Trophoblast cell (in vitro differentiated cells and primary cell): ENCODE data around the gene ATP2C2.
"Not testable (repeated sequence)": the region's sequence is repeated elsewhere in the genome, so short reads cannot be mapped to it uniquely, and the experiment has no call there.

Experiments used
- DNase-seq, 2 donors: peaks; one replicate each; pipeline ENCODE4 v3.0.0-alpha.2; 2016
- H2AFZ ChIP-seq: 2 replicates; pipeline ENCODE4 v1.6.1; 2013; ENCODE audit warnings: low read length, moderate library complexity, mild to moderate bottlenecking; ENCODE audit not compliant: insufficient read depth, poor library complexity
- H2AK5ac ChIP-seq: 2 replicates; pipeline ENCODE4 v1.6.1; 2013; ENCODE audit warnings: mild to moderate bottlenecking, low read length
- H2BK120ac ChIP-seq: 2 replicates; pipeline ENCODE4 v1.6.1; 2013; ENCODE audit warnings: low read length, mild to moderate bottlenecking, moderate library complexity; ENCODE audit not compliant: insufficient read depth, poor library complexity
- H2BK12ac ChIP-seq: 2 replicates; pipeline ENCODE4 v1.6.1; 2013; ENCODE audit warnings: mild to moderate bottlenecking, low read length, moderate library complexity
- H2BK5ac ChIP-seq: 2 replicates; pipeline ENCODE4 v1.6.1; 2013; ENCODE audit warnings: low read length, low read depth, moderate library complexity, mild to moderate bottlenecking; ENCODE audit not compliant: poor library complexity
- H3K14ac ChIP-seq: 2 replicates; pipeline ENCODE4 v1.6.1; 2013; ENCODE audit warnings: mild to moderate bottlenecking, low read length
- H3K18ac ChIP-seq: 2 replicates; pipeline ENCODE4 v1.6.1; 2013; ENCODE audit warnings: mild to moderate bottlenecking, low read length
- H3K23ac ChIP-seq: 2 replicates; pipeline ENCODE4 v1.6.1; 2013; ENCODE audit warnings: low read length
- H3K27ac ChIP-seq: 2 replicates; pipeline ENCODE4 v1.5.1; 2013; ENCODE audit warnings: low read depth, mild to moderate bottlenecking, inconsistent platforms, low read length, moderate library complexity
- H3K27me3 ChIP-seq: 2 replicates; pipeline ENCODE4 v1.6.1; 2013; ENCODE audit warnings: inconsistent platforms, mild to moderate bottlenecking, low read length, moderate library complexity; ENCODE audit not compliant: insufficient read depth
- H3K36me3 ChIP-seq, 2 experiments: 1 replicate in 1 of 2; 2 replicates in 1 of 2; pipeline ENCODE4 v1.6.1; 2013; ENCODE audit warnings: low read length in 2 of 2, mild to moderate bottlenecking in 2 of 2, moderate library complexity in 1 of 2; ENCODE audit not compliant: insufficient read depth in 2 of 2, control insufficient read depth in 1 of 2
- H3K4ac ChIP-seq: 2 replicates; pipeline ENCODE4 v1.6.1; 2013; ENCODE audit warnings: low read depth, mild to moderate bottlenecking, low read length, moderate library complexity
- H3K4me1 ChIP-seq, 2 experiments: 1 replicate in 1 of 2; 2 replicates in 1 of 2; pipeline ENCODE4 v1.6.1; 2013; ENCODE audit warnings: low read length in 2 of 2, mild to moderate bottlenecking in 2 of 2, moderate library complexity in 1 of 2; ENCODE audit not compliant: insufficient read depth in 2 of 2, control insufficient read depth in 1 of 2
- H3K4me2 ChIP-seq: 2 replicates; pipeline ENCODE4 v1.6.1; 2013; ENCODE audit warnings: inconsistent platforms, mild to moderate bottlenecking, low read length, moderate library complexity
- H3K4me3 ChIP-seq: 2 replicates; pipeline ENCODE4 v1.5.1; 2013; ENCODE audit warnings: mild to moderate bottlenecking, low read depth, low read length, inconsistent platforms
- H3K79me1 ChIP-seq: one replicate; pipeline ENCODE4 v1.6.1; 2013; ENCODE audit warnings: low read length
- H3K79me2 ChIP-seq: 2 replicates; pipeline ENCODE4 v1.6.1; 2013; ENCODE audit warnings: low read length, mild to moderate bottlenecking; ENCODE audit not compliant: control insufficient read depth, insufficient read depth, poor library complexity
- H3K9ac ChIP-seq: 2 replicates; pipeline ENCODE4 v1.6.1; 2013; ENCODE audit warnings: mild to moderate bottlenecking, low read length
- H3K9me3 ChIP-seq: 2 replicates; pipeline ENCODE4 v1.6.1; 2013; ENCODE audit warnings: low read depth, mild to moderate bottlenecking, control low read depth, inconsistent platforms, low read length; ENCODE audit not compliant: insufficient read depth
- H4K12ac ChIP-seq: 2 replicates; pipeline ENCODE4 v1.6.1; 2013; ENCODE audit warnings: low read depth, mild to moderate bottlenecking, low read length, moderate library complexity
- H4K8ac ChIP-seq: 2 replicates; pipeline ENCODE4 v1.6.1; 2013; ENCODE audit warnings: low read depth, mild to moderate bottlenecking, low read length, moderate library complexity
- H4K91ac ChIP-seq: one replicate; pipeline ENCODE4 v1.6.1; 2013; ENCODE audit warnings: low read depth, mild to moderate bottlenecking, low read length, moderate library complexity
- WGBS: extraction: QIAGEN DNeasy Blood & Tissue Kit; methylation state at CpG from one replicate; pipeline ENCODE4 v1.1.7; 2013; ENCODE audit warnings: missing lambda C conversion rate; ENCODE audit not compliant: insufficient read length, insufficient coverage; ENCODE audit errors: extremely low coverage; 5-methylcytosine and 5-hydroxymethylcytosine counted together

Gene ATP2C2

DNA sequence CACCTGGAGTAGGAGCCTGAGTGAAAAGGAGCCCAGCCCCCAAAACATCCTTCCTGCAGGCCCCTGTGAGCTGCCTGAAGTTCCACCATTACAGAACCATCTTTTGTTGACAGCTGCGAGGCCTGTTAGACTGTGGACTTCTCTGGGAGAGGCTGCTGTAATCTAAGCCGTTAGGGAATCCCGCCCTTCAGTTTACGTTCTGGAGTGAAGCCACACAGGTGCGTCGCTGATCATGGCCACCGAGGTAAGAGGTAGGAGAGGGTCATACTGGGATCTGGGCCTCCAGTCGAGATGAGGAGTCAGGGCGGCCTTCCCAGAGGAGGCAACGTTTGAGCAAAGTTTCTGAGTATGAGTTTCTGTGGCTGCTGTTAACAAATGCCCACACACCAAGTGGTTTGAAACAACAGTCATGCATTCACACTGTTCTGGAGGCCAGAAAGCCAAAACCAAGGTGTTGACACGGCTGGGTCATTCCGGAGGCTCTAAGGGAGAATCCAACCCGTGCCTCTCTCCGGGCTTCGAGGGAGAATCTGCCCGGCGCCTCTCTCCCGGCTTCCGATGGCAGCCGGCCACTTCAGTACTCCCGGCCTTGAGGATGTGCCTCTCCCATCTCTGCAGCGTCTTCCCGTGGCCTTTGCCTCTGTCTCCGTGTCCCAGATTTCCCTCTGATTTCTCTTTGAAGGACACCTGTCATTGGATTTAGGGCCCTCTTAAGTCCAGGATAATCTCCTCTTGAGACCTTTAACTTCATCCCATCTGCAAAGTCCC is 26.6 kb upstream of the ATP2C2 start:
- no CpG with 5 or more reads among the region's 24 CpGs for WGBS
- Histone ChIP-seq H3K14ac (no peak overlapping the region), H4K8ac (no peak overlapping the region), H3K9me3 (peaks cover 2% of the 10 kb centered on the region), H3K79me1 (no peaks in the 10 kb centered on the region), H3K23ac (no peak overlapping the region), H2BK12ac (no peak overlapping the region), H3K36me3 (no peaks in the 10 kb centered on the region), H3K4me2 (no peak overlapping the region), H3K9ac (no peak overlapping the region), H2AFZ (no peak overlapping the region), H3K18ac (no peak overlapping the region), H4K12ac (no peak overlapping the region), H3K4me1 (peaks cover 0 to 5% of the 10 kb centered on the region in 2 experiments), H2BK5ac (no peak overlapping the region), H3K79me2 (no peaks in the 10 kb centered on the region), H2BK120ac (no peak overlapping the region), H3K27ac (no peak overlapping the region), H3K4ac (no peak overlapping the region), H3K4me3 (no peak overlapping the region), H4K91ac (no peak overlapping the region), H2AK5ac (no peak overlapping the region), H3K27me3 (no peaks in the 10 kb centered on the region)
- DNase-seq: no peak

DNA sequence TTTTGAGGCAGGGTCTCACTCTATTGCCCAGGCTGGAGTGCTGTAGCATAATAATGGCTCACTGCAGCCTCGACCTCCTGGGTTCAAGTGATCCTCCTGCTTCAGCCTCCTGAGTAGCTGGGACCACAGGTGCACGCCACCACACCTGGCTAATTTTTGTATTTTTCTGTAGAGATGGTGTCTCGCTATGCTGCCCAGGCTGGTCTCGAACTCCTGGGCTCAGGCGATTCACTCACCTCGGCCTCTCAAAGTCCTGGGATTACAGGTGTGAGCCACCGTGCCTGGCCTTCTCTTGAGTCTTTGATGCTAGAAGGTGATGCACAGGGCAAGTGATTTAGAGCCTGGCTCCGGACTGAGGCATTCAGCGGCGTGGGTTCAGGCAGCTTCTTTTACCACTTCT is 24.5 kb upstream of the ATP2C2 start:
- not testable (repeated sequence) for H3K79me2 ChIP-seq, H2AK5ac ChIP-seq, H3K18ac ChIP-seq, H3K4me1 ChIP-seq, H3K27me3 ChIP-seq, H4K12ac ChIP-seq, H2BK5ac ChIP-seq, H4K8ac ChIP-seq, H3K4ac ChIP-seq, H3K4me3 ChIP-seq, H3K23ac ChIP-seq, H4K91ac ChIP-seq, H3K79me1 ChIP-seq, H3K4me2 ChIP-seq, H3K36me3 ChIP-seq, H3K27ac ChIP-seq, H3K9me3 ChIP-seq, H3K14ac ChIP-seq, H2AFZ ChIP-seq, H2BK120ac ChIP-seq, DNase-seq, H2BK12ac ChIP-seq, H3K9ac ChIP-seq
- no CpG with 5 or more reads among the region's 10 CpGs for WGBS

DNA sequence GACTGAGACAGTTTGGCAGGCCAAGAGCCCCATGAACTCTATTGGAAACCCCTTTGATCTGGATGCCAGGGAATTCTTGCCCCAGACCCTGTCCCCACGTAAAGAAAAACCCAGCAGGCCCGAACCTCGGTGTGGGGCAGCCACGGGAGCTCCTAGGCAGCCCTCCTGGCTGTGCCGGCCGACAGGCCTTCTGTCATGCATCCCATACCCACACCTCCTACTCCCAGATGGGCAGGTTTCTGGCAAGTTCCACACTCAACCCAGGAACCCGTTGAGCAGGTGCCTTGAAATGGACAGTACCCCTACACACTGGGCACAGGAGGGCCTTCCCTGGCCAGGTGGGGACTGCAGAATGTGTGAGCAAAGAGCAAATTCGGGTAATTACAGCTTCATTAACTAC is 23.6 kb upstream of the ATP2C2 start:
- Histone ChIP-seq H3K4me3 (no peak overlapping the region), H3K27me3 (no peaks in the 10 kb centered on the region), H4K12ac (no peak overlapping the region), H3K79me1 (no peaks in the 10 kb centered on the region), H3K9me3 (peaks cover 2% of the 10 kb centered on the region), H2AFZ (no peak overlapping the region), H4K91ac (no peak overlapping the region), H2AK5ac (no peak overlapping the region), H3K36me3 (no peaks in the 10 kb centered on the region), H4K8ac (no peak overlapping the region), H3K27ac (no peak overlapping the region), H3K23ac (no peak overlapping the region), H2BK120ac (no peak overlapping the region), H3K9ac (no peak overlapping the region), H3K4ac (no peak overlapping the region), H3K18ac (no peak overlapping the region), H3K4me1 (peaks cover 0 to 5% of the 10 kb centered on the region in 2 experiments), H3K14ac (no peak overlapping the region), H3K79me2 (no peaks in the 10 kb centered on the region), H2BK5ac (no peak overlapping the region), H2BK12ac (no peak overlapping the region), H3K4me2 (no peak overlapping the region)
- no CpG with 5 or more reads among the region's 8 CpGs for WGBS
- no peak for DNase-seq

DNA sequence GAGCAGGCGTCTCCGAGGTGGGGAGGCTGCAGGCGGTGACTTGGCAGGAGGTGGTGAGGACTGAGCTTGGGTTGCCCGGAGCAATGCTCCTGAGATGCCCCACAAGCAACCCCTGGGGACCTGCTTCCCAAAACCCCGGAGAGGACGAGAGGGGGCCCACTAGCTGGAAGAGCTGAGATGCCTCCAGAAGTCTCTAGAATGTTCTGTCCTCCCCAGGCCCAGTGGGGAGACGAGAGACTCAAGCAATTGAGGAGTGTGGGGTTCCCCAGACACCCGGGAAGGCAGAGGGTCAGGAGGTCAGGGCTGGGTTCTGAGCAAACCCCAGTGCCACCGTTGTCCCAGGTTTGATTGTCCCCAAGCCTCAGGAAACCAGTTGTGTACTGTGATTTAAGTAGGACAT is 21.2 kb upstream of the ATP2C2 start:
- WGBS: no CpG with 5 or more reads among the region's 9 CpGs
- Histone ChIP-seq H3K9ac (no peak overlapping the region), H3K9me3 (peaks cover 4% of the 10 kb centered on the region), H4K91ac (no peak overlapping the region), H3K36me3 (no peaks in the 10 kb centered on the region), H3K18ac (no peak overlapping the region), H2BK12ac (no peak overlapping the region), H3K4me2 (no peak overlapping the region), H4K8ac (no peak overlapping the region), H2BK120ac (no peak overlapping the region), H2AFZ (no peak overlapping the region), H2AK5ac (no peak overlapping the region), H4K12ac (no peak overlapping the region), H3K27me3 (no peaks in the 10 kb centered on the region), H3K79me1 (no peaks in the 10 kb centered on the region), H3K23ac (no peak overlapping the region), H3K4me3 (no peak overlapping the region), H2BK5ac (no peak overlapping the region), H3K79me2 (no peaks in the 10 kb centered on the region), H3K27ac (no peak overlapping the region), H3K14ac (no peak overlapping the region), H3K4me1 (no peaks in the 10 kb centered on the region), H3K4ac (no peak overlapping the region)
- DNase-seq: no peak
